Stimulated activated CD8-positive, alpha-beta memory T cell treated with anti-CD3 and anti-CD28 coated beads, Interleukin-4, amount 100 ng/mL, for 48 hours (primary cell): ENCODE results near the gene EFCC1.

Experiments
- DNase-seq: peaks from one replicate; pipeline ENCODE4 v3.0.0-alpha.2; 2020

EFCC1 gene

GRCh38 chr3:129001101-129001805 lies at the start of gene EFCC1:
EFCC1 (plus strand) TSS chr3:129001304; CDS start chr3:129001629, 325 bp downstream.
- DNase-seq: no peak

DNA sequence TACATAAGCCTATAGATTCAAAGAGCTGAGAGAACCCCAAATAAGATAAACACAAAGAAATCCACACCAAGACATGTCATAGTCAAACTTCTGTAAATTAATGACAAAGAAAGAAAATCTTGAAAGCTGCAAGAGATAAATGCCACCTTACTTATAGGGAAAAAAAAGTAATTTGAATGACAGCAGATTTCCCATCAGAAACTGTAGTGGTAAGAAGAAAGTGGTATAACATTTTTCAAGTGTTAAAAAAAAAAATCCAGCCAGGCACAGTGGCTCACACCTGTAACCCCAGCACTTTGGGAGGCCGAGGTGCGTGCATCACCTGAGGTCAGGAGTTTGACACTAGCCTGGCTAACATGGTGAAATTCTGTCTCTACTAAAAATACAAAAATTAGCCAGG lies 44.7 kb upstream of the EFCC1 start:
- DNase-seq: no peak

- no peak for DNase-seq
Observed at GRCh38 chr3:128965280-128965679, 35.8 kb upstream of the EFCC1 start.

DNA sequence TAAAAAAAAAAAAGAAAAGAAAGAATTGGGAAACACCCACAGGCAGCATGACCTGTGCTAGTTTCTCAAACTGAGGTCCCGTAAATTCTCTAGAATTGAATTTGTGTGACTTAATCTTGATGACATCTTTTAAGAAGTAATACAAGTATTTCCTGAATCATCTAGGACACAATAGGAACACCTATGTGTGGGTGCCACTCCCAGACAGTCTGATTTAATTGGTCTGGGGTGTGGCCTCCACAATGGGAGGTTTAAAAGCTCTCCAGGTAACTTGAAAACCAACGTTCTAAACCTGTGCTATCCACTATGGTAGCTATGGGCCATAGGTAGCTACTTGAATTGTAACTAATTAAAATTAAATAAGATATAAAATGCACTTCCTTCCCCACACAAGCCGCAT lies 35.3 kb upstream of the EFCC1 start:
- no peak for DNase-seq

- DNase-seq: no peak
Observed at GRCh38 chr3:128967748-128968355, 33.3 kb upstream of the EFCC1 start.

DNA sequence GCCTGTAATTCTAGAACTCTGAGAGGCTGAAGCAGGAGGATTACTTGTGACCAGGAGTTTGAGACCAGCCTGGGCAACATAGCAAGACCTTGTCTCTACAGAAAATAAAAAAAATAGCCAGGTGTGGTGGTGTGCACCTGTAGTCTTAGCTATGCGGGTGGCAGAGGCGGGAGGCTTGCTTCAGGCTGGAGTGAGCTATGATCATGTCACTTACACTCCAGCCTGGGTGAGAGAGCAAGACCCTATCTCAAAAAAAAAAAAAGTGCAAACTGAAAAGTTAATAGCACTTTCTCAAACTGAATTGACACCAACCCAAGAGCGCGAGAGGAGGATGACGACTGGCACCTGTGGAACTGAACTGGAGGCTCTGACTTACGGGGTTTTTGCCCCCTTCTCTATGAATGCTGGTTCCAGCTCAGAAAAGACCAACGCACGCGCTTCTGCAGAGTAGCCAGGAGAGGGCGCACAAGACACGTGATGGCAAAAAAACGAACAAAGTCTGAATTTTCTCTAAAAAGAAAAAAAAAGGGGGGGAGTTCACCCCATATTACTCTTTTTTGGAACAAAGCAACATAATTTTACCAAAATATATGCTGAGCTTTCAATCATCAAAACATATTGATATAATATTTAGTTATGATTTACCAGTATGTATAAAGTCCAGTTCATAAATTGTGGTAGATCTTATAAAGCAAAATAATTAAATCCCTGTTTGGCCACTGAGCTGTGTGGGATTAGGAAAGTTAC lies 30.9 kb upstream of the EFCC1 start:
- DNase-seq: peak; percentile 74

- peak; percentile 35 for DNase-seq
Observed at GRCh38 chr3:128970740-128971047, 30.4 kb upstream of the EFCC1 start.

GRCh38 chr3:128971421-128972100 lies 29.5 kb upstream of the EFCC1 start:
- no peak for DNase-seq

GRCh38 chr3:128973988-128974564 lies 27.0 kb upstream of the EFCC1 start:
- DNase-seq: no peak

GRCh38 chr3:128975276-128975675 lies 25.8 kb upstream of the EFCC1 start:
- DNase-seq: no peak

- no peak for DNase-seq
Observed at GRCh38 chr3:128983293-128984069, 17.6 kb upstream of the EFCC1 start.

DNA sequence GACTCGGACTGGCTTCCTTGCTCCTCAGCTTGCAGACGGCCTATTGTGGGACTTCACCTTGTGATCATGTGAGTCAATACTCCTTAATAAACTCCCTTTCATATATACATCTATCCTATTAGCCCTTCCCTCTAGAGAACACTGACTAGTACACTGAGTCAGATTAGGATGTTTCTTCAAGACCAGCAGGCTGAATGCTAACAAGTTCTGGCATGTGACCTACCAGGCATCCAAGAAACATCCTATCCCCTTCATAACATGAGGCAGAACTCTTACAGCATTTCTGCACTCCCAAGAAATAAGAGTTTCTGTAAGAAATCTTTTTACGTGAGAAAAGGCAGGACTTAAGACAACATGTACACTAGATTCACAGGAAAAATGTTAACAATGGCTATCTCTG lies 16.5 kb upstream of the EFCC1 start:
- DNase-seq: no peak

- no peak for DNase-seq
Observed at GRCh38 chr3:128987302-128988100, 13.6 kb upstream of the EFCC1 start.

GRCh38 chr3:128988286-128988685 lies 12.8 kb upstream of the EFCC1 start:
- DNase-seq: no peak

GRCh38 chr3:128991355-128991895 lies 9.7 kb upstream of the EFCC1 start:
- DNase-seq: no peak

DNA sequence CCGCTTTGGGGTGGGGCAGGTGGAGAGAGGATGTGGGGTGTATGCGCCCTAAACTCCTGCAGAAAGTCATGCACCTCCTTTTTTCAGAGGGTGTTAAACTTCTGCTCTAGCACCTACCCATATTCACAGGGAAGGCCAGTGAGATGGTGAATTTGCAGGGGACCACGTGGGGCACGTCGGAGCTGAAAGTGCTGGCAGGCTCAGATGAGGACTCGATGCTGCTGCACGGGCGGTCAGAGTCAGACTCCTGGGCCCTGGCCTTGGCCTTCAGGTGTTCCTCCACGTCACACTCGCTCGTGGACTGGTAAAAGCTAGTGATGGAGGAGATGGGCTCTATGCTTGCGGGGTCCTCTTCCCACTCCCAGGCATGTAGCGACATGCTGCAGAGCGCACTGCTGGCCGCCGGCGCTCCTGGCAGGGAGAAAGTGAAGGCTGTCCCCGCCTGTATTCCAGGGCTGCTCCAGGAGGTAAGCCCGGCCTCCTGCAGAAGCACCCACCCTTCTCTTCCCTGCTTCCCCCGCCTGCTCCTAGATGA lies 8.1 kb upstream of the EFCC1 start:
- no peak for DNase-seq

- DNase-seq: peak; percentile 95
Observed at GRCh38 chr3:128993461-128994172, 7.5 kb upstream of the EFCC1 start, which contains the start of gene CFAP92. CFAP92 (minus strand) TSS chr3:128994076; CDS start chr3:128993304, 772 bp downstream.

DNA sequence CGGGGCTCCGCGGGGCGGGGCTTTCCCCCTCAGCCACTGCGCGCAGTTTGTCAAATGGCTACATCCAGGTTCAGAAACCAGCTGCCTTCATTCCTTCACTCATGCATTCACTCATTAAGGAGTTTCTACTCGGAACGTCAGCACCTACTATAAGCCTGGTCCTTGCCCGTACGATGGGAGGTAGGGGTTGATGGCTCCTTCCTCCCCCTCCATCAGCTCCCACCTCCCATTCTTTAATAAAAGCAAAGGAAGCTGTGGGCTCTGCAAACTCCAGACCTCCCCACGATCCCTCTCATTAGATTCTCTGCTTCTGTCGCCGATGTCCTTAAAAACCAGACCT lies 7.0 kb upstream of the EFCC1 start:
- DNase-seq: no peak

GRCh38 chr3:128994581-128995546 lies 6.2 kb upstream of the EFCC1 start:
- no peak for DNase-seq
